Activated naive CD8-positive, alpha-beta T cell (primary cell): ENCODE measurements around the gene ZNF479.
"Not testable (repeated sequence)": the region's sequence is repeated elsewhere in the genome, so short reads cannot be mapped to it uniquely, and the experiment has no call there.

Experiments used
- H3K27ac Mint-ChIP-seq: one replicate; pipeline ENCODE4 v1.8.0; 2021; ENCODE audit warnings: mixed read lengths
- H3K27me3 Mint-ChIP-seq: one replicate; pipeline ENCODE4 v1.8.0; 2021; ENCODE audit warnings: mixed read lengths
- H3K36me3 Mint-ChIP-seq: one replicate; pipeline ENCODE4 v1.8.0; 2021; ENCODE audit warnings: mixed read lengths
- H3K4me1 Mint-ChIP-seq: one replicate; pipeline ENCODE4 v1.8.0; 2021; ENCODE audit warnings: low read depth, mixed read lengths
- H3K4me3 Mint-ChIP-seq: one replicate; pipeline ENCODE4 v1.8.0; 2021; ENCODE audit warnings: mild to moderate bottlenecking, mixed read lengths
- H3K9me3 Mint-ChIP-seq: one replicate; pipeline ENCODE4 v1.8.0; 2021; ENCODE audit warnings: low read depth, mixed read lengths

Gene ZNF479

GRCh38 chr7:57132336-57132735 is at the start of gene ZNF479:
TSS of gene ZNF479 (minus strand) at chr7:57132436. CDS start at chr7:57132324, 112 bp downstream.
- H3K9me3 Mint-ChIP-seq: peaks cover 21% of the 10 kb centered on the region
- not testable (repeated sequence) for H3K36me3 Mint-ChIP-seq, H3K4me3 Mint-ChIP-seq, H3K4me1 Mint-ChIP-seq, H3K27me3 Mint-ChIP-seq, H3K27ac Mint-ChIP-seq

- Mint-ChIP-seq H3K4me1 (no peaks in the 10 kb centered on the region), H3K4me3 (no peak overlapping the region), H3K27ac (no peak overlapping the region), H3K9me3 (peaks cover 5% of the 10 kb centered on the region), H3K27me3 (no peaks in the 10 kb centered on the region), H3K36me3 (no peaks in the 10 kb centered on the region)
These were observed 49.8 kb upstream of the ZNF479 start for GRCh38 chr7:57182031-57182430.

GRCh38 chr7:57181281-57181680 is 49.0 kb upstream of the ZNF479 start:
- Mint-ChIP-seq H3K27ac (no peak overlapping the region), H3K4me1 (no peaks in the 10 kb centered on the region), H3K27me3 (no peaks in the 10 kb centered on the region), H3K4me3 (no peak overlapping the region), H3K9me3 (peaks cover 5% of the 10 kb centered on the region), H3K36me3 (no peaks in the 10 kb centered on the region)

GRCh38 chr7:57179776-57180415 is 47.7 kb upstream of the ZNF479 start:
- no peaks in the 10 kb centered on the region for H3K36me3 Mint-ChIP-seq
- H3K27me3 Mint-ChIP-seq: no peaks in the 10 kb centered on the region
- H3K4me1 Mint-ChIP-seq: no peaks in the 10 kb centered on the region
- H3K4me3 Mint-ChIP-seq: no peak overlapping the region
- peaks cover 5% of the 10 kb centered on the region for H3K9me3 Mint-ChIP-seq
- no peak overlapping the region for H3K27ac Mint-ChIP-seq

- H3K27ac Mint-ChIP-seq: no peak overlapping the region
- no peak overlapping the region for H3K4me3 Mint-ChIP-seq
- peaks cover 5% of the 10 kb centered on the region for H3K9me3 Mint-ChIP-seq
- no peaks in the 10 kb centered on the region for H3K36me3 Mint-ChIP-seq
- no peaks in the 10 kb centered on the region for H3K4me1 Mint-ChIP-seq
- H3K27me3 Mint-ChIP-seq: no peaks in the 10 kb centered on the region
These were observed 46.5 kb upstream of the ZNF479 start for GRCh38 chr7:57178768-57179139.

- Mint-ChIP-seq H3K4me1 (no peaks in the 10 kb centered on the region), H3K27ac (no peak overlapping the region), H3K9me3 (peaks cover 5% of the 10 kb centered on the region), H3K27me3 (no peaks in the 10 kb centered on the region), H3K4me3 (no peak overlapping the region), H3K36me3 (no peaks in the 10 kb centered on the region)
These were observed 45.9 kb upstream of the ZNF479 start for GRCh38 chr7:57177856-57178767.

- no peaks in the 10 kb centered on the region for H3K36me3 Mint-ChIP-seq
- no peak overlapping the region for H3K4me3 Mint-ChIP-seq
- no peaks in the 10 kb centered on the region for H3K4me1 Mint-ChIP-seq
- H3K27ac Mint-ChIP-seq: no peak overlapping the region
- H3K9me3 Mint-ChIP-seq: peaks cover 5% of the 10 kb centered on the region
- no peaks in the 10 kb centered on the region for H3K27me3 Mint-ChIP-seq
These were observed 44.8 kb upstream of the ZNF479 start for GRCh38 chr7:57176928-57177635.

GRCh38 chr7:57165285-57165899 is 33.2 kb upstream of the ZNF479 start:
- peaks cover 32% of the 10 kb centered on the region for H3K9me3 Mint-ChIP-seq
- H3K4me3 Mint-ChIP-seq: no peak overlapping the region
- peaks cover 6% of the 10 kb centered on the region for H3K36me3 Mint-ChIP-seq
- H3K27ac Mint-ChIP-seq: no peak overlapping the region
- no peaks in the 10 kb centered on the region for H3K27me3 Mint-ChIP-seq
- H3K4me1 Mint-ChIP-seq: no peaks in the 10 kb centered on the region

- H3K36me3 Mint-ChIP-seq, H3K4me3 Mint-ChIP-seq, H3K4me1 Mint-ChIP-seq, H3K27ac Mint-ChIP-seq, H3K27me3 Mint-ChIP-seq: not testable (repeated sequence)
- H3K9me3 Mint-ChIP-seq: peaks cover 14% of the 10 kb centered on the region
These were observed 12.0 kb downstream of the ZNF479 start for GRCh38 chr7:57120123-57120784.
